ENCODE measurements around the gene MS4A13. TPM values are rescaled to one million over a fixed set of nuclear protein-coding genes. Genes with fewer than 3 reads are reported as not detected.

MS4A13 gene
- total RNA-seq, 1 experiment from 2014 or later: not detected

DNA sequence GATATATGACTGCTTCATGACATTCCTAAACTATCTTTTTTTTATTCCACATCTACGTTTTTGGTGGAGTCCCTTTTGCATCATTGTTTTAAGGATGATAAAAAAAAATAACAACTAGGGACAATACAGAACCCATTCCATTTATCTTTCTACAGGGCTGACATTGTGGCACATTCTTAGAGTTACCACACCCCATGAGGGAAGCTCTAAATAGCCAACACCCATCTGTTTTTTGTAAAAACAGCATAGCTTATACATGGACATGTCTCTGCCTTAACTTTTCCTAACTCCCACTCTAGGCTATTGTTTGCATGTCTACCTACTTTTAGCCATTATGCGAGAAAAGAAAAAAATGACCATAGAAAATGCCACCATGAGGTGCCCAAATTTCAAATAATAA lies 46.4 kb upstream of the MS4A13 start:
- Mint-ChIP-seq H3K4me1 (no peaks in the 10 kb centered on the region), H3K4me3 (no peak overlapping the region), H3K9me3 (no peaks in the 10 kb centered on the region), H3K27me3 (ENCODE audit: low read depth) (no peaks in the 10 kb centered on the region; the same call in 1 of the 2 replicates), H3K27ac (no peak overlapping the region), H3K36me3 (ENCODE audit: insufficient read depth in 1 of 3, low read depth in 3 of 3) (no peaks in the 10 kb centered on the region)
- H3T11ph ChIP-seq (ENCODE audit: low read length): no peak overlapping the region
- H3K4me2 ChIP-seq (ENCODE audit: insufficient read depth, insufficient read length, low read length): no peak overlapping the region
- H2AK5ac ChIP-seq (ENCODE audit: insufficient read length, low read length): no peak overlapping the region
- no peaks in the 10 kb centered on the region for H3K23me2 ChIP-seq (ENCODE audit: insufficient read length, low read depth, low read length, poor library complexity, severe bottlenecking)
- no peak overlapping the region for H3K23ac ChIP-seq (ENCODE audit: insufficient read length, low read depth, low read length)
- H3K9me3 ChIP-seq (ENCODE audit: control insufficient read depth, low read depth, low read length): no peaks in the 10 kb centered on the region
- H2BK12ac ChIP-seq (ENCODE audit: insufficient read length, low read depth, low read length): no peak overlapping the region
- no peak overlapping the region for H2AFZ ChIP-seq (ENCODE audit: low read length)
- no peak overlapping the region for H4K91ac ChIP-seq (ENCODE audit: insufficient read length, low read depth, low read length)
- no peak overlapping the region for H2BK5ac ChIP-seq (ENCODE audit: insufficient read length, low read length)
- H3K79me2 ChIP-seq (ENCODE audit: insufficient read depth, low read length): no peaks in the 10 kb centered on the region
- H2BK120ac ChIP-seq (ENCODE audit: low read depth, low read length, poor library complexity, severe bottlenecking): no peak overlapping the region
- H3K56ac ChIP-seq (ENCODE audit: insufficient read length, low read depth, low read length): no peak overlapping the region
- no peaks in the 10 kb centered on the region for H3K27me3 ChIP-seq (ENCODE audit: insufficient read depth, low read length)
- no CpG with 5 or more reads among the region's 2 CpGs for WGBS (ENCODE audit: extremely low coverage, insufficient read length, low lambda C conversion rate)
- H3K4me1 ChIP-seq (ENCODE audit: insufficient read depth, low read length): no peaks in the 10 kb centered on the region
- H4K5ac ChIP-seq (ENCODE audit: insufficient read length, low read depth, low read length): no peak overlapping the region
- no peak overlapping the region for H2BK20ac ChIP-seq (ENCODE audit: low read depth, low read length, poor library complexity, severe bottlenecking)
- DNase-seq: no peak
- H3K14ac ChIP-seq (ENCODE audit: insufficient read depth, low read length): no peak overlapping the region
- H3K18ac ChIP-seq (ENCODE audit: insufficient read length, low read depth, low read length): no peak overlapping the region
- H3K4ac ChIP-seq (ENCODE audit: low read depth, low read length): no peak overlapping the region
- no peak overlapping the region for H3K9ac ChIP-seq (ENCODE audit: extremely low read depth, insufficient read length, low read length)
- no peak overlapping the region for H2BK15ac ChIP-seq (ENCODE audit: low read depth, low read length)
- no peak for TF ChIP-seq CTCF (conservative IDR thresholded peaks at IDR 0.05)
- H4K8ac ChIP-seq (replicated peaks; ENCODE audit: insufficient read length, low read depth, low read length): no peak overlapping the region
- no peaks in the 10 kb centered on the region for H4K20me1 ChIP-seq (ENCODE audit: control insufficient read depth, insufficient read depth, insufficient read length)
- no peak overlapping the region for H3K27ac ChIP-seq (ENCODE audit: insufficient read length, low read depth, low read length)
- H3K79me1 ChIP-seq (ENCODE audit: insufficient read depth, low read depth, low read length, poor library complexity, severe bottlenecking): no peaks in the 10 kb centered on the region
